GM23248 (cell line): Measurements from ENCODE around the gene HDHD2.

Experiments
- EZH2 ChIP-seq: fragments of 200-600 bp; sonication (generic); IDR thresholded peaks from 2 replicates; pipeline ENCODE4 v1.6.1; 2018; ENCODE audit warnings: antibody characterized with exemption, mild to moderate bottlenecking; ENCODE audit not compliant: insufficient read depth, poor library complexity, severe bottlenecking
- EZH2phosphoT487 ChIP-seq: fragments of 200-600 bp; sonication (generic); IDR thresholded peaks from 2 replicates; pipeline ENCODE4 v1.6.1; 2018; ENCODE audit warnings: antibody characterized with exemption, moderate library complexity, mild to moderate bottlenecking, low read depth; ENCODE audit not compliant: insufficient read depth

DNA sequence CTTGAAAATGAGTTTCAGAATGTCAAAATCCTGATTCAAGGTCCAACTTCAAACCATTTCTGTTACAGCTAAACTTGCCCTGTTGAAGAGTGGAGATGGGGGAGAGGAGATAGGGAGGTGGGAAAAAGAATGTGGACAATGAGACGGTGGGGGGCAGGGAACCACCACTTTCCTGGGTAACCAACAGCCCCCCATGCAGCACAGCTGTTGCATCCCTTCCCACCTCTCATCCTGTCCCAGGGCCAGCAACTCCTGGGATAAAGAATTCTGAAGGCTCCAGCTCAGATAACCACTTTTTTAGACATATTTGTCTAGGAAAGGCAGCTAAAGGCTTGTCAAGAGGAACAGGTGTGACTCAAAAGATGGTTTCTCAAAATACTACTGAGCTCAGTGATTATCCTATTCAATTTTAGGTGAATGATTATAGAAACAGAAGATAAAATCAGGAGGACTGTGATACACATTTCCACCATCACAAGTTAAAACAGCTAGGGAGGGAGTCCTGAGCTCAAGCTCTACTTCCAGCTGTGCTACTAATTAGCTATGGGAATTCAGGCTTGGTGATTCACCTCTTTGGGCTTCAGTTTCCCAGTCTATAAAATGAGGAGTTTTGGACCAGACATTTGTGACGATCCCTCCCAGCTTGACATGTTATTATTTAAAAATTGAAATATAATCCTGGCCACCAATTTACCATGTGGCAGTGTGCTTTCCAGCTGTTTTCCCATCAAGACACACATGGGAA, 36.3 kb downstream of the HDHD2 start:
- TF ChIP-seq EZH2phosphoT487 (no peak), EZH2 (no peak)
